T-cell (primary cell): Measurements from ENCODE around the gene WNK2. TPM values are rescaled to one million over a fixed set of nuclear protein-coding genes. Genes with fewer than 3 reads are reported as not detected.
A peak's percentile ranks its signal among the peaks of the same experiment; 100 is the strongest.

ENCODE experiments used
- ATAC-seq, 4 experiments: fragments of 200-7000 bp in 3 of 4; fragments of 150-1000 bp in 1 of 4; cut with Tn5 transposase; replicated peaks in 1 of 4; 1 replicate in 3 of 4; 2 replicates in 1 of 4; pipeline ENCODE4 v1.10.0; 2021; ENCODE audit warnings: moderate library complexity in 3 of 4, mild to moderate bottlenecking in 2 of 4, moderate number of reproducible peaks in 1 of 4
- CTCF ChIA-PET, 2 donors: fragments of 300-600 bp; sonication (Branson Sonifier 250); formaldehyde crosslinking; loops; one replicate each; lab custom pipeline; 2022; ENCODE audit warnings: antibody characterized with exemption in 2 of 2; lab: Charles Lee
- POLR2A ChIA-PET, 2 donors: fragments of 300-600 bp; sonication (Branson Sonifier 250); formaldehyde crosslinking; loops; one replicate each; lab custom pipeline; 2022; ENCODE audit warnings: antibody characterized with exemption in 2 of 2; lab: Charles Lee
- DNase-seq, 35 experiments: peaks; one replicate each; pipeline versions ENCODE4 v3.0.0 to v3.0.0-alpha.2; 2013 to 2023
- H3K27ac ChIP-seq: one replicate; pipeline ENCODE4 v1.5.1; 2013; ENCODE audit warnings: low read length
- H3K27me3 ChIP-seq, 2 experiments: replicated peaks in 1 of 2; 1 replicate in 1 of 2; 2 replicates in 1 of 2; pipeline versions ENCODE4 v1.6.1 to v1.7.0; 2013; ENCODE audit warnings: low read length in 1 of 2, mixed read lengths in 1 of 2; ENCODE audit not compliant: control insufficient read depth in 2 of 2, insufficient read depth in 2 of 2; ENCODE audit errors: extremely low read depth in 1 of 2
- H3K36me3 ChIP-seq, 2 donors: 1 replicate in 1 of 2; 2 replicates in 1 of 2; pipeline versions ENCODE4 v1.6.1 to v1.7.0; 2013; ENCODE audit warnings: low read length in 1 of 2; ENCODE audit not compliant: control insufficient read depth in 2 of 2, insufficient read depth in 1 of 2; ENCODE audit errors: extremely low read depth in 1 of 2
- H3K4me1 ChIP-seq, 2 experiments: 1 replicate in 1 of 2; 2 replicates in 1 of 2; pipeline versions ENCODE4 v1.6.1 to v1.7.0; 2013; ENCODE audit warnings: low read length in 2 of 2, mixed read lengths in 1 of 2; ENCODE audit not compliant: insufficient read depth in 2 of 2, control insufficient read depth in 1 of 2; ENCODE audit errors: extremely low read depth in 1 of 2
- H3K4me3 ChIP-seq, 2 donors: 1 replicate in 1 of 2; 2 replicates in 1 of 2; pipeline versions ENCODE4 v1.5.1 to v1.7.0; 2013; ENCODE audit warnings: mild to moderate bottlenecking in 2 of 2, low read length in 1 of 2, moderate library complexity in 1 of 2; ENCODE audit not compliant: control insufficient read depth in 1 of 2; ENCODE audit errors: extremely low read depth in 1 of 2
- H3K9me3 ChIP-seq: 2 replicates; pipeline ENCODE4 v1.7.0; 2013
- H3K27ac Mint-ChIP-seq, 2 donors: one replicate each; pipeline ENCODE4 v1.8.0; 2020 to 2021; ENCODE audit warnings: mild to moderate bottlenecking in 2 of 2, mixed read lengths in 2 of 2
- H3K27me3 Mint-ChIP-seq, 2 donors: one replicate each; pipeline ENCODE4 v1.8.0; 2021 to 2022; ENCODE audit warnings: mixed read lengths in 2 of 2
- H3K36me3 Mint-ChIP-seq: one replicate; pipeline ENCODE4 v1.8.0; 2021; ENCODE audit warnings: mixed read lengths
- H3K4me1 Mint-ChIP-seq, 3 donors: one replicate each; pipeline ENCODE4 v1.8.0; 2020 to 2022; ENCODE audit warnings: mixed read lengths in 3 of 3, mild to moderate bottlenecking in 1 of 3
- H3K4me3 Mint-ChIP-seq, 3 donors: one replicate each; pipeline ENCODE4 v1.8.0; 2020 to 2022; ENCODE audit warnings: mild to moderate bottlenecking in 3 of 3, mixed read lengths in 3 of 3, moderate library complexity in 3 of 3
- H3K9me3 Mint-ChIP-seq, 3 donors: one replicate each; pipeline ENCODE4 v1.8.0; 2020 to 2022; ENCODE audit warnings: mixed read lengths in 3 of 3
- WGBS: methylation state at CpG from one replicate; pipeline ENCODE4 v1.1.5; 2013; ENCODE audit warnings: missing lambda C conversion rate; ENCODE audit not compliant: insufficient coverage; 5-methylcytosine and 5-hydroxymethylcytosine counted together
- total RNA-seq, 35 experiments: library from RNA in 6 of 35; stranded (reverse) in 6 of 35; fragments of 120-200 nt in 1 of 35; gene quantifications; one replicate each; pipeline versions ENCODE4 v1.2.1 to v1.2.4 and lab custom pipeline; 2013 to 2026

WNK2 gene
- total RNA-seq, 5 donors from 2014 or later (not counting 1 experiment from before 2014, with no cell fraction given) = 0.12 to 0.95 (median 0.48) TPM

DNA sequence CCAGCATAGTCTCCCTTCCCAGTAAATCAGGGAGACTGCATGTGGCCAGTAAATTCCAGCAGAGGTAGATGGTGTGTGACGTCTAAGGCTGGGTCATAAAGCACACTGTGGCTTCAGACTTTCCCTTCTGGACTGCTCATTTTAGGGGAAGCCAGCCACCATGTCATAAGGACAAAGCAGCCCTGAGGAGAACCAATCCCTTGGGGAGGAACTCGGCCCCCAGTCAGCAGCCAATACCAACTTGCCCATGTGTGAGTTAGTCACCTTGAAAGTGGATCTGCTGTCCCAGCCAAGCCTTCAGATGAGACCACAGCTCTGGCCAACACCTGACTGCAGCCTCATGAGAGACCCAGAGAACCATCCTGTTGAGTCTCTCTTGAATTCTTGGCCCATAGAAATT, 35.2 kb upstream of the WNK2 start:
- H3K9me3 Mint-ChIP-seq = peaks cover 0 to 4% (median 3%) of the 10 kb centered on the region in 3 donors
- H3K4me1 Mint-ChIP-seq = peaks cover 26 to 37% (median 28%) of the 10 kb centered on the region in 3 donors
- ChIA-PET CTCF (no interaction called here), POLR2A (no interaction called here)
- H3K27me3 Mint-ChIP-seq = no peaks in the 10 kb centered on the region
- WGBS = 83% methylated on average over 1 of the region's 2 CpGs
- Histone ChIP-seq H3K27me3 (no peaks in the 10 kb centered on the region), H3K9me3 (no peaks in the 10 kb centered on the region), H3K4me3 (no peak overlapping the region), H3K4me1 (peaks cover 6 to 14% of the 10 kb centered on the region in 2 experiments), H3K36me3 (no peaks in the 10 kb centered on the region), H3K27ac (no peak overlapping the region)
- no peaks in the 10 kb centered on the region for H3K36me3 Mint-ChIP-seq
- ATAC-seq (no peak), DNase-seq (no peak)
- H3K4me3 Mint-ChIP-seq = no peak overlapping the region
- H3K27ac Mint-ChIP-seq = no peak overlapping the region

DNA sequence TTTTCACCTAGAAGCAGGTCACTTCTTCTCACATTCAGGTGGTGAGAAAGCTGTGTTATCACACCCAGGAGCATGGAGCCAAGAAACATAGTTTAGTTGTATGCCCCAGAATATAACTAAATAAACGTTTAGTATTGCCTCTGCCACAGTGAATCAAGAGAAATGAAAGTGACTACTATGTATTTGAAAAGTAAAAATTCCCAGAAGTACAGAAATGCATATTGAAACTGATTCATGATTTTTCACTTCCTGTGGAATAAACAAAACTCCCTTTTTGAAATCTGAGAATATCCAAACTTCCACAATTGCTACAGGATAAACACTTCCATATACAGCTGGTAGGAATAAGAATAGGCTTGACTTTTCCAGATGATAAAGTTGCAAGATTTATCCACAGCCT, 34.6 kb upstream of the WNK2 start:
- CTCF ChIA-PET = no interaction called here
- H3K4me3 Mint-ChIP-seq = no peak overlapping the region
- Histone ChIP-seq H3K27ac (no peak overlapping the region), H3K4me3 (no peak overlapping the region), H3K9me3 (no peaks in the 10 kb centered on the region), H3K4me1 (peaks cover 4 to 8% of the 10 kb centered on the region in 2 experiments), H3K36me3 (no peaks in the 10 kb centered on the region), H3K27me3 (no peaks in the 10 kb centered on the region)
- peak overlapping the region in 1 of 2 donors; percentile 75 for H3K27ac Mint-ChIP-seq
- H3K36me3 Mint-ChIP-seq = no peaks in the 10 kb centered on the region
- no peak for DNase-seq
- POLR2A ChIA-PET = no interaction called here
- H3K4me1 Mint-ChIP-seq = peaks cover 19 to 31% (median 23%) of the 10 kb centered on the region in 3 donors
- WGBS = no CpG with 5 or more reads among the region's 1 CpG
- H3K9me3 Mint-ChIP-seq = peaks cover 0 to 4% (median 3%) of the 10 kb centered on the region in 3 donors
- no peaks in the 10 kb centered on the region for H3K27me3 Mint-ChIP-seq
- ATAC-seq = no peak

DNA sequence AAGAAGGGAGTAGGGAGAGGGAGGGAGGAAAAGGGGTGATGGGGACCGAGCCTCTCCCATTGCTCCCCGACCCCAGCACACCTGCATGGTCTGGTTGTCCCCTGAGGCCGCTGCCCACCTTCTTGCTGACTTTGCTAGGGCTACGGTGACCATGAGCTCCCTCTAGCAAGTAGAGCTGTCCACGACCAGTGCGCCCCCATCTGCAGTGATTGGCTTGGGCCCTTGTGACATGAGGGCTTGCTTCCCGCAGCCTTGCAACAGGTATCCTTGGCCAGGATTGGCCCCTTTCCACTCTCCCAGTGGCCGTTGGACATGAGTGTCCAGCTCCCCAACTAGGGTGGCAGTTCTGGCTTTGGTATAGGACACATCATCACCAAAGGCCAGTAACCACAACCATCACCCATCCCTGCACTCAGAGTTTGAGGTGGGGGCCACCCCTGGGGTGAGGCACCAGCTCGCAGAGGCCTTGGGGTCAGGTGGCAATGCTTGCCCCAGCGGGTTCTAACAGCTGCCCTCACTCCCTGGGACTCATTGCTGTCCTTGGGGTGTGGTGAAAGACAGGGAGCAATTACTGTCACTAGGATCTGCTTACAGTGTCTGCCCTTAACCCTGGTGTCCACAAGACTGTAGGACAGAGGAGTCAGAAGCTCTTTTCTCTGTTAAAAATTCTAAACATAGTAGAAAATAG, 32.7 kb upstream of the WNK2 start:
- Mint-ChIP-seq H3K27ac (no peak overlapping the region), H3K4me3 (no peak overlapping the region), H3K36me3 (no peaks in the 10 kb centered on the region), H3K27me3 (no peaks in the 10 kb centered on the region), H3K9me3 (peaks cover 0 to 4% (median 3%) of the 10 kb centered on the region in 3 donors), H3K4me1 (peaks cover 15 to 27% (median 23%) of the 10 kb centered on the region in 3 donors)
- ChIA-PET CTCF (no interaction called here), POLR2A (no interaction called here)
- no peak for DNase-seq
- Histone ChIP-seq H3K27ac (no peak overlapping the region), H3K4me1 (peaks cover 0 to 3% of the 10 kb centered on the region in 2 experiments), H3K27me3 (no peaks in the 10 kb centered on the region), H3K9me3 (no peaks in the 10 kb centered on the region), H3K4me3 (no peak overlapping the region), H3K36me3 (no peaks in the 10 kb centered on the region)
- no peak for ATAC-seq
- WGBS = 91% methylated on average over 7 of the region's 10 CpGs

DNA sequence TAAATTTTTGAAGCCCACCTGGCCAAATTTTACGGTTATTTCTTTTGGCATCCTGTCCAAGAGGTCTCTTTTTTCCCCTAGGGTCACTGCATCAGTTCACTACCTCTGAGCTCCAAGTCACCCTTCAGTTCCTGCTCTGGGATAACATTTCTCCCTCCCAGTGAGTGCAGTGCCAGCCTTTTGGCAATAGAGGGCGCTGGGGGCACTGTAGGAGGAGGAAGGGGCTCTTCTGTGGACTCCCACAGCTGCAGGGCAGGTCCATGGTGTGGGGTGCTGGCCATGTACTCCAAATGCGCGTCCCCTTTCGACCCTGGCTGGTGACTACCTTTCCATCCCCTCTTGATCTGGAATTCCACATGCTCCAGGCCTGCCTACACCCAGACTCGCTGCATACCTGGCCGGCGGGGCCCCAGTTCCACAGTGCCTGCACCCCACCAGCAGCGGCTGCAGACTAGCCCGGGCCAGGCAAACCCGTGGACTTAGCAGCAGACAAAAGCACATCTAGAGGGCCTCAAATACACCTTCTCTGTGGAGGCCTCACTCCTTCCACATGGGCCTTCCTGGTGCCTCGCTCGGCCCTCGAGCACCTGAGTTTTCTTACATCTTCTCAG, 29.5 kb upstream of the WNK2 start:
- 90% methylated on average over 13 of the region's 14 CpGs for WGBS
- POLR2A ChIA-PET = no interaction called here
- H3K9me3 ChIP-seq = no peaks in the 10 kb centered on the region
- H3K36me3 ChIP-seq = no peaks in the 10 kb centered on the region
- H3K9me3 Mint-ChIP-seq = no peaks in the 10 kb centered on the region
- H3K27me3 Mint-ChIP-seq = no peaks in the 10 kb centered on the region
- no peak overlapping the region for H3K4me3 ChIP-seq
- no peak overlapping the region for H3K4me3 Mint-ChIP-seq
- H3K27ac ChIP-seq = no peak overlapping the region
- peaks cover 0 to 7% of the 10 kb centered on the region in 2 experiments for H3K4me1 ChIP-seq
- H3K4me1 Mint-ChIP-seq = peaks cover 5 to 28% (median 14%) of the 10 kb centered on the region in 3 donors
- CTCF ChIA-PET = no interaction called here
- peak overlapping the region in 1 of 2 donors; percentile 16 for H3K27ac Mint-ChIP-seq
- no peaks in the 10 kb centered on the region for H3K36me3 Mint-ChIP-seq
- peak in 19 of 35 experiments; percentile 20 to 62 (median 33) for DNase-seq
- peak in 3 of 4 experiments; percentile 34 to 63 (median 43) for ATAC-seq
- no peaks in the 10 kb centered on the region for H3K27me3 ChIP-seq

DNA sequence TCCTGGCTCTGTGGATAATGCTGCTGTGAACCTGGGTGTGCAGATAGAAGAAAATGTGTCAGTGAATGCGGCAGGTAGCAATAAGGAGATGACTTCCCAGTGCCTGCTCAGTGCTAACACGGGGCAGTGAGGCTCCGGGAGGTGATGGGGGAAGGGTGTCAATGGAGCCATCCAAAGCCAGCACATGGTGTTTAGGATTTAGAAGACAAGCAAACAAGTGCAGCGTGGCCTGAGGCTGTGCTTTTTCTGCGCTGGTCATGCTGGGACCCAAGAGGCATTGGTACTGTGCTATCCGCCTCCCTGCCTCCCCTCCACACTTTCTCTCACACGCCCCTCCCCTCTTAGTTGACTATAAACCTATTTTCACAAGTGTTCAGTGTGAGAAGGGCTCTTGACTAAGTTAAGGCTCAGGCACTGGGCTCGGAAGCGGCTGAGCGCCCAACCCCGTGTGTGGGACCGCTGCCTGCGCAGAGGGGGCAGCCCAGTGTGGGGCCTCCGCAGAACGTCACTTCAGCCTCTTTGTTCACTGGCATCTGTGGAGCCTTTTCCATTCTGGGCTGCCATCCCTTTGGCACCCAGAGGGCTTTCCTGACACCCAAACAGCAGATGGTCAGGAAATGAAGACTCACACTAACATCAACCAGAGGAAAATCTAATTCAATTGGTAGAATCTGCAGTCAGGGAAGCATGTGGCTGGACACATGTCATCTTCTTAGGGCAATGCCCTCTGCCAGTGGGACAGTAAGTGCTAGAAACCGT, 28.0 kb upstream of the WNK2 start:
- POLR2A ChIA-PET = interaction anchor here in 1 of 2 donors (0.6 kb wide), 1 partner anchor 340 kb away, joined by 3 read pairs; no protein-coding TSS in a partner anchor
- H3K27ac Mint-ChIP-seq = peak overlapping the region; percentile 39 to 60
- no peak overlapping the region for H3K27ac ChIP-seq
- H3K27me3 Mint-ChIP-seq = no peaks in the 10 kb centered on the region
- H3K27me3 ChIP-seq = no peaks in the 10 kb centered on the region
- H3K4me1 ChIP-seq = peaks cover 0 to 13% of the 10 kb centered on the region in 2 experiments
- DNase-seq (no peak), ATAC-seq (no peak)
- H3K9me3 Mint-ChIP-seq = no peaks in the 10 kb centered on the region
- 96% methylated on average over 14 of the region's 16 CpGs for WGBS
- H3K4me1 Mint-ChIP-seq = peaks cover 7 to 22% (median 16%) of the 10 kb centered on the region in 3 donors
- H3K4me3 Mint-ChIP-seq = no peak overlapping the region
- H3K9me3 ChIP-seq = no peaks in the 10 kb centered on the region
- no peaks in the 10 kb centered on the region for H3K36me3 ChIP-seq
- H3K36me3 Mint-ChIP-seq = no peaks in the 10 kb centered on the region
- H3K4me3 ChIP-seq = no peak overlapping the region
- CTCF ChIA-PET = no interaction called here

DNA sequence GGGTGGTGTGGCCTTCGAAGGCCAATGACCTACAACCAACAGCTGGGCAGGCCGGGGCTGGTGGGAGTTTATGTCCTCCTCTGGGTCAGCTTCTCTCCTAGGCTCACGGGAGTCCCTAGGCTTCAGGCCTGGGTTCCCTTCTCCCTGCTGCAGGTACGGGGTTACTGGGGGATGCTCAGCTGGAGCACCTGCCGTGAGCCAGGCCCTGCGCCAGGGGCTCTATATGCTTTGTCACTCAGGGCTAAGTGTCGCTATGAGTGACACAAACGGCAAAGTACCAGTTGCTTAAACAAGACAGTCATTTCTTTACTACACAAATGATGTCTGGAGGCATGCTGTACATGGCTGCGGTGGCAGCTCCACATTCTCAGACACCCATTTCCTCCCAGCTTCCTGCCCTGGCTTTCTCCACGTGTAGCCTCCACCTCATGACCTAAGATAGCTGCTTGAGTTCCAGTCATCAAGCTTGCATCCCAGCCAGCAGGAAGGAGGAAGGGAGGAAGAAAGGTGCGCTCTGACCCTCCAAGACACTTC, 27.4 kb upstream of the WNK2 start:
- no peaks in the 10 kb centered on the region for H3K27me3 Mint-ChIP-seq
- ATAC-seq (peak; percentile 17 to 46 (median 36)), DNase-seq (peak in 1 of 35 experiments; percentile 7)
- POLR2A ChIA-PET = interaction anchor here in 1 of 2 donors (0.6 kb wide), 1 partner anchor 339 kb away, joined by 3 read pairs; no protein-coding TSS in a partner anchor
- Histone ChIP-seq H3K27me3 (no peaks in the 10 kb centered on the region), H3K4me1 (peaks cover 0 to 13% of the 10 kb centered on the region in 2 experiments), H3K27ac (no peak overlapping the region), H3K9me3 (no peaks in the 10 kb centered on the region), H3K4me3 (no peak overlapping the region), H3K36me3 (no peaks in the 10 kb centered on the region)
- no peaks in the 10 kb centered on the region for H3K9me3 Mint-ChIP-seq
- H3K4me3 Mint-ChIP-seq = no peak overlapping the region
- WGBS = 49% methylated on average over 7 of the region's 11 CpGs
- peaks cover 7 to 22% (median 16%) of the 10 kb centered on the region in 3 donors for H3K4me1 Mint-ChIP-seq
- CTCF ChIA-PET = no interaction called here
- peak overlapping the region in 1 of 2 donors; percentile 60 for H3K27ac Mint-ChIP-seq
- H3K36me3 Mint-ChIP-seq = no peaks in the 10 kb centered on the region
